Measurements from ENCODE around the gene ING1. TPM values are rescaled to one million over a fixed set of nuclear protein-coding genes. Genes with fewer than 3 reads are reported as not detected.

The ING1 gene
- total and polyA plus RNA-seq, 12 donors, result 4.1 to 15.6 (median 6.3) TPM

GRCh38 chr13:110681868-110682550 is 31.5 kb upstream of the ING1 start:
- Histone ChIP-seq H3K4me1 (peaks cover 0 to 4% (median 0%) of the 10 kb centered on the region in 9 donors), H3K4me3 (no peak overlapping the region), H3K27me3 (no peaks in the 10 kb centered on the region), H3K36me3 (peaks cover 0 to 89% (median 44%) of the 10 kb centered on the region in 9 donors), H3K27ac (no peak overlapping the region), H3K9me3 (no peaks in the 10 kb centered on the region)
- ATAC-seq, result no peak
- TF ChIP-seq, protein P1, sequence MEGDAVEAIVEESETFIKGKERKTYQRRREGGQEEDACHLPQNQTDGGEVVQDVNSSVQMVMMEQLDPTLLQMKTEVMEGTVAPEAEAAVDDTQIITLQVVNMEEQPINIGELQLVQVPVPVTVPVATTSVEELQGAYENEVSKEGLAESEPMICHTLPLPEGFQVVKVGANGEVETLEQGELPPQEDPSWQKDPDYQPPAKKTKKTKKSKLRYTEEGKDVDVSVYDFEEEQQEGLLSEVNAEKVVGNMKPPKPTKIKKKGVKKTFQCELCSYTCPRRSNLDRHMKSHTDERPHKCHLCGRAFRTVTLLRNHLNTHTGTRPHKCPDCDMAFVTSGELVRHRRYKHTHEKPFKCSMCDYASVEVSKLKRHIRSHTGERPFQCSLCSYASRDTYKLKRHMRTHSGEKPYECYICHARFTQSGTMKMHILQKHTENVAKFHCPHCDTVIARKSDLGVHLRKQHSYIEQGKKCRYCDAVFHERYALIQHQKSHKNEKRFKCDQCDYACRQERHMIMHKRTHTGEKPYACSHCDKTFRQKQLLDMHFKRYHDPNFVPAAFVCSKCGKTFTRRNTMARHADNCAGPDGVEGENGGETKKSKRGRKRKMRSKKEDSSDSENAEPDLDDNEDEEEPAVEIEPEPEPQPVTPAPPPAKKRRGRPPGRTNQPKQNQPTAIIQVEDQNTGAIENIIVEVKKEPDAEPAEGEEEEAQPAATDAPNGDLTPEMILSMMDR (IDR thresholded peaks at IDR 0.05), result no peak
- DNase-seq, result no peak
- 85 to 90% methylated on average over 15 of the region's 15 CpGs for WGBS, 2 donors
- intact Hi-C loops (cut with DNase I), result loop anchor here in 1 of 10 donors (10.0 kb wide), 1 partner anchor 87 kb away; no protein-coding TSS in a partner anchor

DNA sequence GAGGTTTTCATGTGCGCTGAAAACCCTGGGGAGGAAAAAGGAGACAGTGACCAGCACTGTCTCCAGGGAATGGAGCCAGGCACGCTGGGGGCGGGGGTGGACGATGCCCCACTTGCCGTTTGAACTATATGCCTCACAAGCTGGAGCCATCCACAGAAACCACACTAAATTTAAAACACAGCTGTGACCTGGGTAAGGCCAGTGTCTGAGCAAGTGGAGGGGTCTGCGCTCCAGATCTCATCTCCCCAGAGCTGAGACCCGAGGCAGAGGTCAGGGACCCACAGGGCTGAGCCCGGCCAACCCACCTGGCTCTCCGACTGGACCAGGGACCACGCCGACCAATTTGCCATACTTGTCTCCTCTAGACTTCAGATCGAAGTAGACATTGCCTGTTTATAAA is 30.8 kb upstream of the ING1 start:
- intact Hi-C loops (cut with DNase I), result loop anchor here in 1 of 10 donors (10.0 kb wide), 1 partner anchor 88 kb away; no protein-coding TSS in a partner anchor
- TF ChIP-seq, protein P1 (IDR thresholded peaks at IDR 0.05), result no peak
- 90 to 93% methylated on average over 12 of the region's 12 CpGs for WGBS, 2 donors
- ATAC-seq, result no peak
- peaks cover 0 to 96% (median 52%) of the 10 kb centered on the region in 9 donors for H3K36me3 ChIP-seq
- H3K9me3 ChIP-seq, result no peaks in the 10 kb centered on the region
- H3K27me3 ChIP-seq, result no peaks in the 10 kb centered on the region
- H3K27ac ChIP-seq, result no peak overlapping the region
- no peak for DNase-seq
- H3K4me1 ChIP-seq, result peaks cover 0 to 4% (median 0%) of the 10 kb centered on the region in 9 donors
- no peak overlapping the region for H3K4me3 ChIP-seq

- intact Hi-C loops (cut with DNase I), result loop anchor here in 1 of 10 donors (10.0 kb wide), 1 partner anchor 89 kb away; no protein-coding TSS in a partner anchor
- TF ChIP-seq, protein P1 (IDR thresholded peaks at IDR 0.05), result peak in 7 of 9 donors; percentile 9 to 43 (median 36)
- peaks cover 0 to 4% (median 0%) of the 10 kb centered on the region in 9 donors for H3K4me1 ChIP-seq
- H3K27ac ChIP-seq, result no peak overlapping the region
- H3K4me3 ChIP-seq, result no peak overlapping the region
- H3K36me3 ChIP-seq, result peaks cover 0 to 96% (median 56%) of the 10 kb centered on the region in 9 donors
- H3K9me3 ChIP-seq, result no peaks in the 10 kb centered on the region
- 78 to 91% methylated on average over 5 of the region's 5 CpGs for WGBS, 2 donors
- ATAC-seq (no peak), DNase-seq (no peak)
- no peaks in the 10 kb centered on the region for H3K27me3 ChIP-seq
These were observed 30.2 kb upstream of the ING1 start for GRCh38 chr13:110683203-110683883.

DNA sequence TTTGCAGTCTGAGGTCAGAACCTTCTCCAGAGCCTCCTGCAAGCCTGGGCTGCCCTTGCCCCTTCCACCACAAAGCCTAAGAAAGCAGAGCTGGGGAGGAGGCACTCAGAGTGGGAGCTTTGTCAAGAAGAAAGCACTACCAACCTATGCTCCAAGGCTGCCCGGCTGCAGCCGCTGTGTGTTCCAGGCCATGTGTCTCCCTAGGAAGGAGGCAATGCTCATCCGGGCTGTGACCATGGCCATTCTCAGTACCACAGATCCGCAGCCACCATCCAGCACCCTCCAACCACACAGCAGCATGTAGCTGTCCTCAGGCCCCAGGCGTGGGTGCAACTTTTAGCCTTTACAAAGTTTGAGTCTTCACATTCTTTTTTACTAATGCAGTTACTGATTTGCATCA is 29.6 kb upstream of the ING1 start:
- no peak overlapping the region for H3K4me3 ChIP-seq
- TF ChIP-seq, protein P1 (IDR thresholded peaks at IDR 0.05), result no peak
- ATAC-seq (no peak), DNase-seq (no peak)
- H3K36me3 ChIP-seq, result peaks cover 0 to 96% (median 56%) of the 10 kb centered on the region in 9 donors
- WGBS, 2 donors, result 97 to 99% methylated on average over 5 of the region's 5 CpGs
- H3K9me3 ChIP-seq, result no peaks in the 10 kb centered on the region
- H3K27ac ChIP-seq, result no peak overlapping the region
- intact Hi-C loops (cut with DNase I), result loop anchor here in 1 of 10 donors (10.0 kb wide), 1 partner anchor 89 kb away; no protein-coding TSS in a partner anchor
- no peaks in the 10 kb centered on the region for H3K27me3 ChIP-seq
- peaks cover 0 to 4% (median 0%) of the 10 kb centered on the region in 9 donors for H3K4me1 ChIP-seq
